Esophagus muscularis mucosa (tissue), 4 donors: Measurements from ENCODE around the gene OGFRL1. TPM values are rescaled to one million over a fixed set of nuclear protein-coding genes. Genes with fewer than 3 reads are reported as not detected.

Source experiments
- DNase-seq: peaks from one replicate; pipeline ENCODE4 v3.0.0-alpha.2; 2017; ENCODE audit errors: extremely low spot score
- H3K27ac ChIP-seq, 4 donors: fragments of 200-600 bp; sonication (generic); replicated peaks in 1 of 4; 1 replicate in 3 of 4; 2 replicates in 1 of 4; pipeline ENCODE4 v1.5.1; 2016 to 2019; ENCODE audit warnings: mild to moderate bottlenecking in 1 of 4
- H3K27me3 ChIP-seq, 4 donors: fragments of 200-600 bp; sonication (generic); one replicate each; pipeline versions ENCODE4 v1.5.1 to v1.6.0; 2016 to 2019
- H3K36me3 ChIP-seq, 4 donors: fragments of 200-600 bp; sonication (generic); one replicate each; pipeline ENCODE4 v1.5.1; 2016 to 2019
- H3K4me1 ChIP-seq, 4 donors: fragments of 200-600 bp; sonication (generic); one replicate each; pipeline ENCODE4 v1.5.1; 2016 to 2019
- H3K4me3 ChIP-seq, 4 donors: fragments of 200-600 bp; sonication (generic); 1 replicate in 2 of 4; 2 replicates in 2 of 4; pipeline ENCODE4 v1.5.1; 2016 to 2019; ENCODE audit warnings: mild to moderate bottlenecking in 4 of 4, moderate library complexity in 1 of 4
- H3K9me3 ChIP-seq, 4 donors: fragments of 200-600 bp; sonication (generic); 1 replicate in 3 of 4; 2 replicates in 1 of 4; pipeline ENCODE4 v1.5.1; 2016 to 2019
- CTCF ChIP-seq, 3 experiments: fragments of 200-600 bp in 2 of 3; fragments of 450-650 bp in 1 of 3; sonication (generic) in 2 of 3; IDR thresholded peaks; one replicate each; pipeline ENCODE4 v1.5.1; 2017 to 2019; ENCODE audit warnings: antibody characterized with exemption in 3 of 3, mild to moderate bottlenecking in 2 of 3, moderate library complexity in 1 of 3
- EP300 ChIP-seq: sonication (generic); formaldehyde crosslinking; IDR thresholded peaks from one replicate; pipeline ENCODE4 v1.6.1; 2017; ENCODE audit warnings: antibody characterized with exemption
- POLR2A ChIP-seq: fragments of 450-650 bp; IDR thresholded peaks from one replicate; pipeline ENCODE4 v1.6.1; 2017; ENCODE audit warnings: antibody characterized with exemption, moderate library complexity, mild to moderate bottlenecking, low read depth
- POLR2AphosphoS5 ChIP-seq, 2 donors: sonication (generic); formaldehyde crosslinking; IDR thresholded peaks; one replicate each; pipeline ENCODE4 v1.6.1; 2017; ENCODE audit warnings: antibody characterized with exemption in 2 of 2
- WGBS: methylation state at CpG from one replicate; pipeline ENCODE4 v1.1.5; 2018; 5-methylcytosine and 5-hydroxymethylcytosine counted together
- intact Hi-C: fragments of 100-400 bp; cut with DNase I; formaldehyde crosslinking; loops from one replicate; pipeline ENCODE4 v1.15.1; 2023
- total RNA-seq, 4 donors: library from RNA; depleted of rRNA; stranded (reverse); fragments of >200 nt; gene quantifications; one replicate each; pipeline versions ENCODE4 v1.1.0 to v1.2.1, GENCODE V29; 2016

The OGFRL1 gene
- total RNA-seq, 4 donors from 2014 or later, result 29.2 to 48.2 (median 40.8) TPM

- no peak for TF ChIP-seq POLR2AphosphoS5 (IDR thresholded peaks at IDR 0.05)
- TF ChIP-seq POLR2A, result no peak
- TF ChIP-seq EP300, result no peak
- no peak for DNase-seq
- Histone ChIP-seq H3K36me3 (no peaks in the 10 kb centered on the region), H3K9me3 (peaks cover 0 to 7% (median 2%) of the 10 kb centered on the region in 4 donors), H3K4me3 (no peak overlapping the region), H3K27ac (no peak overlapping the region), H3K27me3 (no peaks in the 10 kb centered on the region), H3K4me1 (no peaks in the 10 kb centered on the region)
- intact Hi-C loops, result no loop called here
- WGBS, result 72% methylated on average over 3 of the region's 3 CpGs
These were observed 19.7 kb upstream of the OGFRL1 start for GRCh38 chr6:71268735-71269437.

GRCh38 chr6:71277926-71278600 is 10.5 kb upstream of the OGFRL1 start:
- no peak for TF ChIP-seq POLR2A
- no peak for TF ChIP-seq CTCF (IDR thresholded peaks at IDR 0.05)
- TF ChIP-seq EP300, result no peak
- no peak for TF ChIP-seq POLR2AphosphoS5 (IDR thresholded peaks at IDR 0.05)
- Histone ChIP-seq H3K27ac (no peak overlapping the region), H3K4me3 (no peak overlapping the region), H3K4me1 (no peaks in the 10 kb centered on the region), H3K36me3 (no peaks in the 10 kb centered on the region), H3K27me3 (no peaks in the 10 kb centered on the region), H3K9me3 (no peaks in the 10 kb centered on the region)
- 72% methylated on average over 2 of the region's 3 CpGs for WGBS
- intact Hi-C loops, result no loop called here
- DNase-seq, result no peak

- Histone ChIP-seq H3K27ac (no peak overlapping the region), H3K4me1 (no peaks in the 10 kb centered on the region), H3K9me3 (no peaks in the 10 kb centered on the region), H3K27me3 (no peaks in the 10 kb centered on the region), H3K36me3 (no peaks in the 10 kb centered on the region), H3K4me3 (no peak overlapping the region)
- WGBS, result 94% methylated on average over 2 of the region's 2 CpGs
- intact Hi-C loops, result no loop called here
- DNase-seq, result no peak
- no peak for TF ChIP-seq POLR2A
- no peak for TF ChIP-seq CTCF (IDR thresholded peaks at IDR 0.05)
- TF ChIP-seq EP300, result no peak
- TF ChIP-seq POLR2AphosphoS5 (IDR thresholded peaks at IDR 0.05), result no peak
These were observed 9.3 kb upstream of the OGFRL1 start for GRCh38 chr6:71279321-71279720.

- 79% methylated on average over 4 of the region's 4 CpGs for WGBS
- intact Hi-C loops, result no loop called here
These were observed 8.9 kb upstream of the OGFRL1 start for GRCh38 chr6:71279740-71280139.

More at GRCh38 chr6:71279740-71280139, 8.9 kb upstream of the OGFRL1 start:
- no peak for DNase-seq
- Histone ChIP-seq H3K4me1 (peaks cover 0 to 3% (median under 1%) of the 10 kb centered on the region in 4 donors), H3K27ac (no peak overlapping the region), H3K36me3 (no peaks in the 10 kb centered on the region), H3K9me3 (no peaks in the 10 kb centered on the region), H3K27me3 (no peaks in the 10 kb centered on the region), H3K4me3 (no peak overlapping the region)
- TF ChIP-seq POLR2AphosphoS5 (IDR thresholded peaks at IDR 0.05) (no peak), POLR2A (no peak), EP300 (no peak), CTCF (IDR thresholded peaks at IDR 0.05) (no peak)
